HepG2 (cell line): ENCODE data around the gene HDDC2.

ENCODE experiments used
- MAFG ChIP-seq: sonication (generic); formaldehyde crosslinking; IDR thresholded peaks from 2 replicates; pipeline ENCODE4 v1.5.1; 2020; ENCODE audit warnings: mild to moderate bottlenecking, missing genetic modification reagents
- NPAS2 ChIP-seq: sonication (generic); formaldehyde crosslinking; IDR thresholded peaks from 2 replicates; pipeline ENCODE4 v1.8.0; 2022; ENCODE audit warnings: mild to moderate bottlenecking, missing genetic modification reagents, borderline replicate concordance
- PLSCR1 ChIP-seq: sonication (generic); formaldehyde crosslinking; IDR thresholded peaks from 2 replicates; pipeline ENCODE4 v1.5.0; 2020; ENCODE audit warnings: missing genetic modification reagents, mild to moderate bottlenecking, borderline replicate concordance
- ZBTB2 ChIP-seq: sonication (generic); formaldehyde crosslinking; IDR thresholded peaks from 2 replicates; pipeline ENCODE4 v1.8.0; 2022; ENCODE audit warnings: low read depth, missing genetic modification reagents
- ZBTB26 ChIP-seq: IDR thresholded peaks from 2 replicates; pipeline ENCODE4 v1.6.1; 2016; ENCODE audit warnings: missing compliant biosample characterization, missing genetic modification reagents, borderline replicate concordance

GRCh38 chr6:125337706-125338105 lies 35.9 kb upstream of the HDDC2 start:
- TF ChIP-seq ZBTB2 = no peak
- TF ChIP-seq NPAS2 (CRISPR knock-in tag) = no peak
- TF ChIP-seq ZBTB26 (CRISPR knock-in tag) = no peak
- no peak for TF ChIP-seq MAFG (CRISPR knock-in tag)
- TF ChIP-seq PLSCR1 = no peak
